Skeletal muscle satellite cell (primary cell): ENCODE results near the gene ARL15.

Experiments used
- H3K27me3 ChIP-seq: 2 replicates; pipeline ENCODE4 v1.7.0; 2013; ENCODE audit warnings: low read length; ENCODE audit not compliant: control insufficient read depth, insufficient read depth
- H3K36me3 ChIP-seq: 2 replicates; pipeline ENCODE4 v1.7.0; 2013; ENCODE audit warnings: mild to moderate bottlenecking, control low read depth, low read length; ENCODE audit not compliant: insufficient read depth
- H3K4me1 ChIP-seq: 2 replicates; pipeline ENCODE4 v1.7.0; 2013; ENCODE audit warnings: low read length; ENCODE audit not compliant: control insufficient read depth, insufficient read depth
- H3K4me2 ChIP-seq: 2 replicates; pipeline ENCODE4 v1.7.0; 2013; ENCODE audit warnings: mild to moderate bottlenecking, low read length
- H3K4me3 ChIP-seq: 2 replicates; pipeline ENCODE4 v1.7.0; 2013; ENCODE audit warnings: low read length
- H3K9ac ChIP-seq: 2 replicates; pipeline ENCODE4 v1.7.0; 2013; ENCODE audit warnings: mild to moderate bottlenecking, low read depth, low read length, moderate library complexity
- H3K9me3 ChIP-seq: replicated peaks from 2 replicates; pipeline ENCODE4 v1.7.0; 2013; ENCODE audit warnings: mild to moderate bottlenecking, control low read depth, low read length

Gene ARL15

GRCh38 chr5:54329731-54330709, 19.6 kb upstream of the ARL15 start:
- Histone ChIP-seq H3K9me3 (no peaks in the 10 kb centered on the region), H3K4me2 (peak overlapping the region; percentile 46), H3K9ac (no peak overlapping the region)

GRCh38 chr5:54326662-54327270, 16.4 kb upstream of the ARL15 start:
- peaks cover 19% of the 10 kb centered on the region for H3K4me1 ChIP-seq
- no peak overlapping the region for H3K9ac ChIP-seq
- H3K36me3 ChIP-seq: no peaks in the 10 kb centered on the region
- H3K4me2 ChIP-seq: no peak overlapping the region
- no peak overlapping the region for H3K4me3 ChIP-seq
- no peaks in the 10 kb centered on the region for H3K27me3 ChIP-seq
- H3K9me3 ChIP-seq: no peaks in the 10 kb centered on the region

More at GRCh38 chr5:54329731-54330709, 19.6 kb upstream of the ARL15 start:
- Histone ChIP-seq H3K27me3 (no peaks in the 10 kb centered on the region), H3K4me1 (peaks cover 19% of the 10 kb centered on the region), H3K36me3 (no peaks in the 10 kb centered on the region), H3K4me3 (no peak overlapping the region)

GRCh38 chr5:54325610-54326311, 15.4 kb upstream of the ARL15 start:
- no peak overlapping the region for H3K4me2 ChIP-seq
- no peak overlapping the region for H3K9ac ChIP-seq
- no peaks in the 10 kb centered on the region for H3K36me3 ChIP-seq
- H3K4me1 ChIP-seq: peaks cover 17% of the 10 kb centered on the region
- H3K27me3 ChIP-seq: no peaks in the 10 kb centered on the region
- no peak overlapping the region for H3K4me3 ChIP-seq
- no peaks in the 10 kb centered on the region for H3K9me3 ChIP-seq

GRCh38 chr5:54325272-54325609, 14.9 kb upstream of the ARL15 start:
- no peak overlapping the region for H3K4me3 ChIP-seq

GRCh38 chr5:54324651-54325271, 14.4 kb upstream of the ARL15 start:
- Histone ChIP-seq H3K4me2 (no peak overlapping the region), H3K4me3 (no peak overlapping the region), H3K9ac (no peak overlapping the region), H3K36me3 (no peaks in the 10 kb centered on the region), H3K9me3 (no peaks in the 10 kb centered on the region), H3K27me3 (no peaks in the 10 kb centered on the region), H3K4me1 (peaks cover 7% of the 10 kb centered on the region)

More at GRCh38 chr5:54325272-54325609, 14.9 kb upstream of the ARL15 start:
- H3K27me3 ChIP-seq: no peaks in the 10 kb centered on the region
- no peaks in the 10 kb centered on the region for H3K36me3 ChIP-seq
- no peak overlapping the region for H3K9ac ChIP-seq
- H3K4me2 ChIP-seq: no peak overlapping the region
- H3K4me1 ChIP-seq: peaks cover 12% of the 10 kb centered on the region
- H3K9me3 ChIP-seq: no peaks in the 10 kb centered on the region

- H3K4me3 ChIP-seq: no peak overlapping the region
- no peaks in the 10 kb centered on the region for H3K9me3 ChIP-seq
- no peak overlapping the region for H3K9ac ChIP-seq
- H3K36me3 ChIP-seq: no peaks in the 10 kb centered on the region
- no peaks in the 10 kb centered on the region for H3K4me1 ChIP-seq
- no peaks in the 10 kb centered on the region for H3K27me3 ChIP-seq
- no peak overlapping the region for H3K4me2 ChIP-seq
Measured at GRCh38 chr5:54323495-54323894, 13.1 kb upstream of the ARL15 start.

GRCh38 chr5:54320256-54320655, 9.9 kb upstream of the ARL15 start:
- Histone ChIP-seq H3K27me3 (no peaks in the 10 kb centered on the region), H3K4me2 (no peak overlapping the region), H3K9ac (no peak overlapping the region), H3K9me3 (no peaks in the 10 kb centered on the region), H3K4me3 (no peak overlapping the region), H3K36me3 (no peaks in the 10 kb centered on the region), H3K4me1 (no peaks in the 10 kb centered on the region)

- Histone ChIP-seq H3K27me3 (no peaks in the 10 kb centered on the region), H3K4me3 (no peak overlapping the region), H3K4me1 (no peaks in the 10 kb centered on the region), H3K9ac (no peak overlapping the region), H3K9me3 (no peaks in the 10 kb centered on the region), H3K36me3 (no peaks in the 10 kb centered on the region), H3K4me2 (no peak overlapping the region)
Measured at GRCh38 chr5:54317511-54318260, 7.3 kb upstream of the ARL15 start.

GRCh38 chr5:54315736-54316528, 5.6 kb upstream of the ARL15 start:
- H3K9ac ChIP-seq: no peak overlapping the region
- H3K27me3 ChIP-seq: no peaks in the 10 kb centered on the region
- H3K4me2 ChIP-seq: no peak overlapping the region
- no peaks in the 10 kb centered on the region for H3K9me3 ChIP-seq
- H3K4me3 ChIP-seq: no peak overlapping the region
- H3K4me1 ChIP-seq: peaks cover 5% of the 10 kb centered on the region
- no peaks in the 10 kb centered on the region for H3K36me3 ChIP-seq
